ENCODE data around the gene DDX20.

DNA sequence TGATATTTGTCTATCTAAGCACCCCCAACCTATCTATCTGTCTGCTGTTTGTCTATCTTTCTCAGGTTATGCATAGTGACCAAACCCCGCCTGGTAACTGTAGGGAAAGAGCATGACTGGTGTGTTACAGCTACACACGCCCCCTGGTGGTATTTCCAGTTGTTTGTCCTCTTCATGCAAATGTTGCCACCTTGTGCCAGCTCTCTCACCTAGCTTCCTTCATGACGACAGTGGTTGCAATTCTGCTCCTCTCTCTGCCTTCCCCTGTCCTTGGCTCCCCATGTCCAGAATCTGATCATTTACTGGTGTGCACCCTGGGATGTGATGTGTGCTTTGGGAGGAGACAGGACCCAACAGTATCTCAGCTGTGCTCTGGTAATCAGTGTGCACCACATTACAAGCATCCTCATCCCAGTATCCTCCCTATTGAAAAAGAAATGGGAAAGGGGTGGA, 8.4 kb upstream of the DDX20 start:
- TF ChIP-seq, protein P1, sequence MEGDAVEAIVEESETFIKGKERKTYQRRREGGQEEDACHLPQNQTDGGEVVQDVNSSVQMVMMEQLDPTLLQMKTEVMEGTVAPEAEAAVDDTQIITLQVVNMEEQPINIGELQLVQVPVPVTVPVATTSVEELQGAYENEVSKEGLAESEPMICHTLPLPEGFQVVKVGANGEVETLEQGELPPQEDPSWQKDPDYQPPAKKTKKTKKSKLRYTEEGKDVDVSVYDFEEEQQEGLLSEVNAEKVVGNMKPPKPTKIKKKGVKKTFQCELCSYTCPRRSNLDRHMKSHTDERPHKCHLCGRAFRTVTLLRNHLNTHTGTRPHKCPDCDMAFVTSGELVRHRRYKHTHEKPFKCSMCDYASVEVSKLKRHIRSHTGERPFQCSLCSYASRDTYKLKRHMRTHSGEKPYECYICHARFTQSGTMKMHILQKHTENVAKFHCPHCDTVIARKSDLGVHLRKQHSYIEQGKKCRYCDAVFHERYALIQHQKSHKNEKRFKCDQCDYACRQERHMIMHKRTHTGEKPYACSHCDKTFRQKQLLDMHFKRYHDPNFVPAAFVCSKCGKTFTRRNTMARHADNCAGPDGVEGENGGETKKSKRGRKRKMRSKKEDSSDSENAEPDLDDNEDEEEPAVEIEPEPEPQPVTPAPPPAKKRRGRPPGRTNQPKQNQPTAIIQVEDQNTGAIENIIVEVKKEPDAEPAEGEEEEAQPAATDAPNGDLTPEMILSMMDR (IDR thresholded peaks at IDR 0.05), result peak; percentile 54 to 66 (median 65)
- no peak for TF ChIP-seq POLR2AphosphoS5 (IDR thresholded peaks at IDR 0.05)
- no peak for TF ChIP-seq POLR2A (IDR thresholded peaks at IDR 0.05; ENCODE audit: low read depth)
